Fibroblast of skin of left biceps (primary cell): ENCODE measurements around the gene FUT7.
"Not testable (repeated sequence)": the region's sequence is repeated elsewhere in the genome, so short reads cannot be mapped to it uniquely, and the experiment has no call there.

Source experiments
- DNase-seq, 2 experiments: peaks; one replicate each; pipeline ENCODE4 v3.0.0-alpha.2; 2013; ENCODE audit warnings: low read depth in 2 of 2

The FUT7 gene

GRCh38 chr9:137033481-137033880, 1.6 kb upstream of the FUT7 start:
- not testable (repeated sequence) for DNase-seq

GRCh38 chr9:137032858-137033257, 970 bp upstream of the FUT7 start:
- no peak for DNase-seq

GRCh38 chr9:137030538-137031527, 1.1 kb downstream of the FUT7 start:
- DNase-seq, result no peak

GRCh38 chr9:137030006-137030405, 1.9 kb downstream of the FUT7 start:
- DNase-seq, result no peak

- DNase-seq, result no peak
These were observed 2.6 kb downstream of the FUT7 start for GRCh38 chr9:137029058-137029936.

GRCh38 chr9:137028263-137029057, 3.4 kb downstream of the FUT7 start:
- no peak for DNase-seq

- no peak for DNase-seq
These were observed 4.3 kb downstream of the FUT7 start, which contains the start of gene ABCA2 for GRCh38 chr9:137027369-137028262. Gene ABCA2 (minus strand): TSS chr9:137028237. CDS start chr9:137028140, 97 bp downstream.

GRCh38 chr9:137026828-137027227, 5.1 kb downstream of the FUT7 start:
- no peak for DNase-seq

GRCh38 chr9:137026384-137026783, 5.5 kb downstream of the FUT7 start:
- no peak for DNase-seq

- DNase-seq, result no peak
These were observed 6.3 kb downstream of the FUT7 start for GRCh38 chr9:137025517-137025966.

GRCh38 chr9:137023583-137023991, 8.3 kb downstream of the FUT7 start:
- DNase-seq, result no peak

GRCh38 chr9:137023157-137023556, 8.7 kb downstream of the FUT7 start:
- DNase-seq, result no peak

- DNase-seq, result no peak
These were observed 9.3 kb downstream of the FUT7 start for GRCh38 chr9:137022662-137023008.

- DNase-seq, result no peak
These were observed 9.8 kb downstream of the FUT7 start for GRCh38 chr9:137021979-137022661.

- DNase-seq, result no peak
These were observed 10.3 kb downstream of the FUT7 start for GRCh38 chr9:137021568-137021978.

- DNase-seq, result no peak
These were observed 10.9 kb downstream of the FUT7 start for GRCh38 chr9:137020771-137021567.

GRCh38 chr9:137019891-137020683, 11.8 kb downstream of the FUT7 start:
- DNase-seq, result no peak
